ENCODE measurements around the gene FOXC1. TPM values are rescaled to one million over a fixed set of nuclear protein-coding genes. Genes with fewer than 3 reads are reported as not detected.

Gene FOXC1
- total and polyA plus RNA-seq, 8 donors, result 0.75 to 3.4 (median 1.0) TPM

- Histone ChIP-seq H3K36me3 (no peaks in the 10 kb centered on the region), H3K4me3 (no peak overlapping the region), H3K9me3 (no peaks in the 10 kb centered on the region), H3K27ac (no peak overlapping the region), H3K27me3 (peaks cover 0 to 16% of the 10 kb centered on the region in 2 donors), H3K4me1 (no peaks in the 10 kb centered on the region)
- TF ChIP-seq, protein P1, sequence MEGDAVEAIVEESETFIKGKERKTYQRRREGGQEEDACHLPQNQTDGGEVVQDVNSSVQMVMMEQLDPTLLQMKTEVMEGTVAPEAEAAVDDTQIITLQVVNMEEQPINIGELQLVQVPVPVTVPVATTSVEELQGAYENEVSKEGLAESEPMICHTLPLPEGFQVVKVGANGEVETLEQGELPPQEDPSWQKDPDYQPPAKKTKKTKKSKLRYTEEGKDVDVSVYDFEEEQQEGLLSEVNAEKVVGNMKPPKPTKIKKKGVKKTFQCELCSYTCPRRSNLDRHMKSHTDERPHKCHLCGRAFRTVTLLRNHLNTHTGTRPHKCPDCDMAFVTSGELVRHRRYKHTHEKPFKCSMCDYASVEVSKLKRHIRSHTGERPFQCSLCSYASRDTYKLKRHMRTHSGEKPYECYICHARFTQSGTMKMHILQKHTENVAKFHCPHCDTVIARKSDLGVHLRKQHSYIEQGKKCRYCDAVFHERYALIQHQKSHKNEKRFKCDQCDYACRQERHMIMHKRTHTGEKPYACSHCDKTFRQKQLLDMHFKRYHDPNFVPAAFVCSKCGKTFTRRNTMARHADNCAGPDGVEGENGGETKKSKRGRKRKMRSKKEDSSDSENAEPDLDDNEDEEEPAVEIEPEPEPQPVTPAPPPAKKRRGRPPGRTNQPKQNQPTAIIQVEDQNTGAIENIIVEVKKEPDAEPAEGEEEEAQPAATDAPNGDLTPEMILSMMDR (IDR thresholded peaks at IDR 0.05), result no peak
- DNase-seq, result no peak
- no peak for ATAC-seq
- intact Hi-C loops (cut with DNase I), result no loop called here
Observed at GRCh38 chr6:1587546-1587945, 22.2 kb upstream of the FOXC1 start.

DNA sequence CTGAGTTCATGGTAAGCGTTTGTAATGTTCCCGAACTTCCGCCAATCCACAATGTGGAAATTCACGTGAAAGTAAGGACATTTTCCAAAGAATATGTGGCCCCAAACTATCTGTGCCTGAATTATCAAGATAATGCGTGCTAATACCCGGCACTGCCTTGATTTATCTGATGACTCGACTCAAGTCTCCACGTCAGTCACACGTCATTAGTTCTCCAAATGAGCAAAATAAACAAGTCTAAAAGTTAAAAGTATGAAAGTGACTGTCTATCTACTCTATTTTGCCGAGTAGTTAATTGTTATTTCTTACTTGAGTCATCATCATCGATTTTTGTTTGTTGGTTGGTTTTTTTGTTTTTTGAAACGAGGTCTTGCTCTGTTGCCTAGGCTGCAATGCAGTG, 21.7 kb upstream of the FOXC1 start:
- Histone ChIP-seq H3K4me1 (no peaks in the 10 kb centered on the region), H3K4me3 (no peak overlapping the region), H3K27ac (no peak overlapping the region), H3K9me3 (no peaks in the 10 kb centered on the region), H3K27me3 (peaks cover 0 to 20% of the 10 kb centered on the region in 2 donors), H3K36me3 (no peaks in the 10 kb centered on the region)
- ATAC-seq, result no peak
- TF ChIP-seq, protein P1 (IDR thresholded peaks at IDR 0.05), result no peak
- intact Hi-C loops (cut with DNase I), result no loop called here
- DNase-seq, result no peak

DNA sequence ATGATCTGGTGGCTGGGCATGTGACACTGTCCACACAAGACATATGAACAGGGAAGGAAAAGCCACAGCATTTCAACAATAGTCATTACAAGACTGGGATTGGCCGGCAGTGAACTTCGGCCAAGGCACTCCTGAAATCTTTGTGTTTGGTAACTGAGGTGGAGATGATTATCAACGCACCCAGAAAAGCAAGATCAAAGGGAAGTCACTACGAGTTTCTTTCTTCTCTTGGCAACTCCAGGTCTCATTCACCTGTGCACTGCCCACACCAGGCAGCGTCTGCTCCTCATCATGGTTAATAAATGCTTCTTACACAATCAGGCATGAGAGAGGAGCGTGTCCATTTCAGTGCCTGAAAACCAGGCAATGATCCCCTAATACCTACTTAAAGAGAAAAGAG, 20.5 kb upstream of the FOXC1 start:
- Histone ChIP-seq H3K27me3 (peaks cover 0 to 32% of the 10 kb centered on the region in 2 donors), H3K9me3 (no peaks in the 10 kb centered on the region), H3K36me3 (no peaks in the 10 kb centered on the region), H3K4me1 (no peaks in the 10 kb centered on the region), H3K27ac (no peak overlapping the region), H3K4me3 (no peak overlapping the region)
- TF ChIP-seq, protein P1 (IDR thresholded peaks at IDR 0.05), result no peak
- DNase-seq, result no peak
- no peak for ATAC-seq
- intact Hi-C loops (cut with DNase I), result no loop called here

GRCh38 chr6:1590580-1590979, 19.1 kb upstream of the FOXC1 start:
- peaks cover 11 to 46% of the 10 kb centered on the region in 2 donors for H3K27me3 ChIP-seq
- no peak overlapping the region for H3K4me3 ChIP-seq
- no peaks in the 10 kb centered on the region for H3K9me3 ChIP-seq
- no peak for DNase-seq
- TF ChIP-seq, protein P1 (IDR thresholded peaks at IDR 0.05), result no peak
- no peaks in the 10 kb centered on the region for H3K36me3 ChIP-seq
- H3K4me1 ChIP-seq, result no peaks in the 10 kb centered on the region
- no peak overlapping the region for H3K27ac ChIP-seq
- intact Hi-C loops (cut with DNase I), result loop anchor here (10.0 kb wide), 3 partner anchors 764 to 1154 kb away; no protein-coding TSS in a partner anchor
- ATAC-seq, result no peak

DNA sequence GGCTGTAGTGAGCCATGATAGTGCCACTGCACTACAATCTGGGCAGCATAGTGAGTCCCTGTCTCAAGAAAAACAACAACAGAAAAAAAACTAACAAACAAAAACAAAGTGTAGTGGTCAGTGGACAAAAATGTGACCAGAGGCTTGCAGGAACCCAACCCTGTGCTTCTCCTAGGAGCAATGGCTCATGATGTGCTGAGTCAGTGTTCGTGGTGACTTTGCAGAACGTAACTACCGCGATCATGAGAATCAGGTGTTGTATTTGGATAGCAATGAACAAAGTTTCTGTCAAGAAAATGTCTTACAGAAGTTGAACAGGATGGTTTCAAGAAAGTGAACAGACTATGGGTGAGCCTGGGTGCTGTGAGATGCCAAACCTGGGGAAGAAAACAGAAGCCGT, 18.5 kb upstream of the FOXC1 start:
- intact Hi-C loops (cut with DNase I), result loop anchor here (10.0 kb wide), 3 partner anchors 764 to 1154 kb away; no protein-coding TSS in a partner anchor
- peaks cover 12 to 52% of the 10 kb centered on the region in 2 donors for H3K27me3 ChIP-seq
- ATAC-seq (no peak), DNase-seq (no peak)
- TF ChIP-seq, protein P1 (IDR thresholded peaks at IDR 0.05), result no peak
- no peaks in the 10 kb centered on the region for H3K36me3 ChIP-seq
- peaks cover 0 to 4% of the 10 kb centered on the region in 2 donors for H3K4me1 ChIP-seq
- no peak overlapping the region for H3K27ac ChIP-seq
- H3K4me3 ChIP-seq, result no peak overlapping the region
- no peaks in the 10 kb centered on the region for H3K9me3 ChIP-seq

Measured in left lung (tissue), 10 donors.